ENCODE measurements around the gene GALK1.

The GALK1 gene

GRCh38 chr17:75737133-75737962 is 27.6 kb downstream of the GALK1 start:
- H3K36me3 ChIP-seq (replicated peaks): no peaks in the 10 kb centered on the region
- in situ Hi-C loops (cut with HindIII; ENCODE audit: low pct_ligation_motif_present, low sequenced_read_pairs): no loop called here
- no peak for TF ChIP-seq CTCF (IDR thresholded peaks at IDR 0.05; ENCODE audit: low read depth, low read length, missing control alignments)
- no peak overlapping the region for H3K27ac ChIP-seq
- no peak overlapping the region for H3K4me3 ChIP-seq (ENCODE audit: low read depth, low read length)
- no peaks in the 10 kb centered on the region for H3K27me3 ChIP-seq (replicated peaks)
- DNase-seq: no peak

DNA sequence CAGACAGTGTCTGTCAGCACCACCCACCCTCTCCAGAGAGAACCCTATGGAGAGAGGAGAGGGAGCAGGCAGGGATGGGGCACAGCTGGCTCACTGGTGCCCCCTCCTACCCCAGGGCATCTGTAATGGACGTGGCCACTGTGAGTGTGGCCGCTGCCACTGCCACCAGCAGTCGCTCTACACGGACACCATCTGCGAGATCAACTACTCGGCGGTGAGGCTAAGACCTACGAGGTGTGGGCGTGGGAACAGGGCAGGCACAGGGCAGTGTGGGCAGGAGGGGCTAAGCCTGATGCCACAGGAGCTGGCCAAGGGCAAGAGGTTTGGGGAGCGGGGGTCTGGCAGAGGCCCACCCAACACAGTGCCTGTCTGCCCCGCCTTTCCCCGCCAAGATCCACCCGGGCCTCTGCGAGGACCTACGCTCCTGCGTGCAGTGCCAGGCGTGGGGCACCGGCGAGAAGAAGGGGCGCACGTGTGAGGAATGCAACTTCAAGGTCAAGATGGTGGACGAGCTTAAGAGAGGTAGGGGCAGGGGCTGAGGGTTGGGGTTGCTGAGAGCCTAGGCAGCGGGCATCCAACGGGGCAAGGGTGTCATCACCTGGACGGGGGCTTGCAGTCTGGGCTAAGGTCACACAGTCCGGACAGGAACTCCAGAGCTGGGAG is 28.7 kb downstream of the GALK1 start:
- Histone ChIP-seq H3K4me3 (ENCODE audit: low read depth, low read length) (no peak overlapping the region), H3K36me3 (replicated peaks) (no peaks in the 10 kb centered on the region), H3K27ac (no peak overlapping the region), H3K27me3 (replicated peaks) (no peaks in the 10 kb centered on the region)
- no peak for TF ChIP-seq CTCF (IDR thresholded peaks at IDR 0.05; ENCODE audit: low read depth, low read length, missing control alignments)
- in situ Hi-C loops (cut with HindIII; ENCODE audit: low pct_ligation_motif_present, low sequenced_read_pairs): no loop called here
- DNase-seq: no peak

DNA sequence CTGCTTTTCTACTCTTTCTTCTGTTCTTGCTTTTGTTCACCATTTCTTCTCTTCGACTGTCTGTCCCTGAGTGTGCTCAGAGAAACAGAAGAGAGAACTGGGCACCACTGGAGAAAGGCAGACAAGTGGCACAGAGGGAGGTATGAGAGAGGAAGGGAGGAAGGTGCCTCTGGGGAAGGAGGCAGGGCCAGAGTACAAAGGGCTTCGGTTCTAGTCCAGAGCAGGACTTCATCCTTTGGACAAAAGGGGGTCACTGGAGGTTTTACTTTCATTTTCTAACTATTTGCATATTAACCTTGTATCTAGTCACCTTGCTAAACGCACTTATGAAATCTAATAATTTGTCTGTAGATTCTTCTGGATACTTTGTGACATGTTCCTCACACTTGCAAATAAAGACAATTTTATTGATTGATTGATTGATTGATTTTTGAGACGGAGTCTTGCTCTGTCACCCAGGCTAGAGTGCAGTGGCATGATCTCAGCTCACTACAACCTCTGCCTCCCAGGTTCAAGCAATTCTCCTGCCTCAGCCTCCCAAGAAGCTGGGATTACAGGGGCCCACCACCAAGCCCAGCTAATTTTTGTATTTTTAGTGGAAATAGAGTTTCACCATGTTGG is 30.2 kb downstream of the GALK1 start:
- no peak overlapping the region for H3K27ac ChIP-seq
- no peaks in the 10 kb centered on the region for H3K27me3 ChIP-seq (replicated peaks)
- in situ Hi-C loops (cut with HindIII; ENCODE audit: low pct_ligation_motif_present, low sequenced_read_pairs): no loop called here
- DNase-seq: no peak
- no peak for TF ChIP-seq CTCF (IDR thresholded peaks at IDR 0.05; ENCODE audit: low read depth, low read length, missing control alignments)
- no peak overlapping the region for H3K4me3 ChIP-seq (ENCODE audit: low read depth, low read length)
- no peaks in the 10 kb centered on the region for H3K36me3 ChIP-seq (replicated peaks)

DNA sequence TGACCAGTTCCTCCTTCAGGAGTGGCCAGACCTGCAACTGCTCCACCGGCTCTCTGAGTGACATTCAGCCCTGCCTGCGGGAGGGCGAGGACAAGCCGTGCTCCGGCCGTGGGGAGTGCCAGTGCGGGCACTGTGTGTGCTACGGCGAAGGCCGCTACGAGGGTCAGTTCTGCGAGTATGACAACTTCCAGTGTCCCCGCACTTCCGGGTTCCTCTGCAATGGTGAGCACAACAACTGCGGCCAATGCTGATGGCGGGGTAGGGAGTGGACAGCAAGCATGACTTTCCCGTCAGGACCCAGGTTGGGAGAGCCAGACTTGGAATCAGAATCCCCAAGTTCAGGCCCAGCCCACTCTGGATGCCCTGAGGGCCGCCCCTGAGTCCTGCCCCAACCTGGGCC is 31.5 kb downstream of the GALK1 start:
- no peak for TF ChIP-seq CTCF (IDR thresholded peaks at IDR 0.05; ENCODE audit: low read depth, low read length, missing control alignments)
- in situ Hi-C loops (cut with HindIII; ENCODE audit: low pct_ligation_motif_present, low sequenced_read_pairs): no loop called here
- no peaks in the 10 kb centered on the region for H3K27me3 ChIP-seq (replicated peaks)
- H3K27ac ChIP-seq: no peak overlapping the region
- DNase-seq: no peak
- no peak overlapping the region for H3K4me3 ChIP-seq (ENCODE audit: low read depth, low read length)
- no peaks in the 10 kb centered on the region for H3K36me3 ChIP-seq (replicated peaks)

DNA sequence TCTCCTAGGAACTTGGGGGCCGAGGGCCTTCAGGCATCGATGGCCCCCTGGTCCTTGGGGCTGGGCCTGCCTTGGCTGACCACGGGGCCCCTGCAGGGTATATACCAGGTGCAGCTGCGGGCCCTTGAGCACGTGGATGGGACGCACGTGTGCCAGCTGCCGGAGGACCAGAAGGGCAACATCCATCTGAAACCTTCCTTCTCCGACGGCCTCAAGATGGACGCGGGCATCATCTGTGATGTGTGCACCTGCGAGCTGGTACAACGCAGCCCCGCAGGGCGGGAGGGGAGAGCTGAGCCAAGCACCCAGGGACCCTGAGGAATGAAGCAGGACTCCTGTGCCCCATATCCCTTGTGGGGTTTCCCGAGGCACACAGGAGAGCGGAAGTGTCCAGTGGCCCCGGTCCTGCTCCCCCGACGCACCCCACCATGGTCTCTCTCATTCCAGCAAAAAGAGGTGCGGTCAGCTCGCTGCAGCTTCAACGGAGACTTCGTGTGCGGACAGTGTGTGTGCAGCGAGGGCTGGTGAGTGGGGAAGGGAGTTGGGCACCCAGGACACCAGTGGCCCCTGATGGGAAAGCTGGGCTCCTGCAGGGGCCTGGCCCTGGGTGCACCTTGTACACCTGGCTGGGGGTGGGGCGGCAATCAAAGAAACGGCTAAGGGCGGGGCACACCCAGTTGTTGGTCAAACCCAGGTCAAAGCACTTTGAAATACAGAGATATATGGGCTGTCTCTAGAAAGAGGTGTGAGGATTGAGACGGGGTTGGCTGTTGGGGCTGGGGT is 33.1 kb downstream of the GALK1 start:
- Histone ChIP-seq H3K27me3 (replicated peaks) (no peaks in the 10 kb centered on the region), H3K4me3 (ENCODE audit: low read depth, low read length) (no peak overlapping the region), H3K36me3 (replicated peaks) (no peaks in the 10 kb centered on the region), H3K27ac (no peak overlapping the region)
- TF ChIP-seq CTCF (IDR thresholded peaks at IDR 0.05; ENCODE audit: low read depth, low read length, missing control alignments): no peak
- in situ Hi-C loops (cut with HindIII; ENCODE audit: low pct_ligation_motif_present, low sequenced_read_pairs): no loop called here
- no peak for DNase-seq
